Ishikawa (cell line): ENCODE measurements around the gene TMOD1.

Source experiments
- CEBPB ChIP-seq: IDR thresholded peaks from 2 replicates; pipeline ENCODE4 v1.6.1; 2012
- CREB1 ChIP-seq: IDR thresholded peaks from 2 replicates; pipeline ENCODE4 v1.6.1; 2012; ENCODE audit warnings: low read depth
- EGR1 ChIP-seq: IDR thresholded peaks from 2 replicates; pipeline ENCODE4 v1.6.1; 2012
- EP300 ChIP-seq: IDR thresholded peaks from 2 replicates; pipeline ENCODE4 v1.6.1; 2012; ENCODE audit warnings: borderline replicate concordance
- NFIC ChIP-seq: IDR thresholded peaks from 2 replicates; pipeline ENCODE4 v1.6.1; 2012
- RAD21 ChIP-seq: IDR thresholded peaks from 2 replicates; pipeline ENCODE4 v1.6.1; 2012; ENCODE audit warnings: low read depth
- REST ChIP-seq: IDR thresholded peaks from 2 replicates; pipeline ENCODE4 v1.6.1; 2012; ENCODE audit warnings: low read depth, mild to moderate bottlenecking
- TAF1 ChIP-seq: IDR thresholded peaks from 2 replicates; pipeline ENCODE4 v1.6.1; 2012; ENCODE audit warnings: low read depth, mild to moderate bottlenecking
- TCF12 ChIP-seq: IDR thresholded peaks from 2 replicates; pipeline ENCODE4 v1.6.1; 2012; ENCODE audit warnings: low read depth
- TEAD4 ChIP-seq: IDR thresholded peaks from 2 replicates; pipeline ENCODE4 v1.6.1; 2012
- USF1 ChIP-seq: IDR thresholded peaks from 2 replicates; pipeline ENCODE4 v1.6.1; 2012
- YY1 ChIP-seq: IDR thresholded peaks from 2 replicates; pipeline ENCODE4 v1.6.1; 2012; ENCODE audit warnings: low read depth
- ZBTB7A ChIP-seq: IDR thresholded peaks from 2 replicates; pipeline ENCODE4 v1.6.1; 2012; ENCODE audit warnings: low read depth
- TF ChIP-seq, protein P1 (sequence below): IDR thresholded peaks from 2 replicates; pipeline ENCODE4 v1.6.1; 2012

GRCh38 chr9:97512966-97513560 lies 11.6 kb downstream of the TMOD1 start:
- TF ChIP-seq YY1 = no peak
- no peak for TF ChIP-seq CREB1
- no peak for TF ChIP-seq NFIC
- TF ChIP-seq RAD21 = no peak
- no peak for TF ChIP-seq REST
- TF ChIP-seq EP300 = no peak
- TF ChIP-seq ZBTB7A = no peak
- TF ChIP-seq TCF12 = no peak
- no peak for TF ChIP-seq TAF1
- TF ChIP-seq USF1 = no peak
- TF ChIP-seq, protein P1, sequence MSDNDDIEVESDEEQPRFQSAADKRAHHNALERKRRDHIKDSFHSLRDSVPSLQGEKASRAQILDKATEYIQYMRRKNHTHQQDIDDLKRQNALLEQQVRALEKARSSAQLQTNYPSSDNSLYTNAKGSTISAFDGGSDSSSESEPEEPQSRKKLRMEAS = no peak
- TF ChIP-seq TEAD4 = no peak
- TF ChIP-seq CEBPB = no peak
- no peak for TF ChIP-seq EGR1
